CD4-positive, alpha-beta T cell (primary cell): ENCODE data around the gene FGF9. TPM values are rescaled to one million over a fixed set of nuclear protein-coding genes. Genes with fewer than 3 reads are reported as not detected.

ENCODE experiments used
- ATAC-seq: fragments of 200-7000 bp; cut with Tn5 transposase; one replicate; pipeline ENCODE4 v1.10.0; 2022; ENCODE audit warnings: mild to moderate bottlenecking; ENCODE audit not compliant: poor library complexity
- CTCF ChIA-PET: fragments of 350-600 bp; sonication (Branson Sonifier 250); formaldehyde crosslinking; loops from one replicate; lab custom pipeline; 2021; ENCODE audit warnings: antibody characterized with exemption, inconsistent platforms; lab: Charles Lee
- POLR2A ChIA-PET: fragments of 350-600 bp; sonication (Branson Sonifier 250); formaldehyde crosslinking; loops from one replicate; lab custom pipeline; 2021; ENCODE audit warnings: antibody characterized with exemption, inconsistent platforms; lab: Charles Lee
- DNase-seq, 14 experiments: peaks; one replicate each; pipeline ENCODE4 v3.0.0-alpha.2; 2013 to 2020; ENCODE audit warnings: mixed read lengths in 2 of 14
- H3K27ac ChIP-seq, 2 donors: one replicate each; pipeline versions ENCODE4 v1.5.1 to v1.7.0; 2013; ENCODE audit warnings: low read length in 2 of 2, low read depth in 1 of 2, mild to moderate bottlenecking in 1 of 2
- H3K27me3 ChIP-seq, 2 experiments: 1 replicate in 1 of 2; 2 replicates in 1 of 2; pipeline versions ENCODE4 v1.6.1 to v1.7.0; 2013; ENCODE audit warnings: low read length in 2 of 2, control low read depth in 1 of 2, mild to moderate bottlenecking in 1 of 2, moderate library complexity in 1 of 2; ENCODE audit not compliant: insufficient read depth in 2 of 2, control insufficient read depth in 1 of 2
- H3K36me3 ChIP-seq: one replicate; pipeline ENCODE4 v1.6.1; 2013; ENCODE audit warnings: low read length, control low read depth; ENCODE audit not compliant: insufficient read depth
- H3K4me1 ChIP-seq: one replicate; pipeline ENCODE4 v1.6.1; 2013; ENCODE audit warnings: low read length, control low read depth; ENCODE audit not compliant: insufficient read depth
- H3K4me3 ChIP-seq: one replicate; pipeline ENCODE4 v1.5.1; 2013; ENCODE audit warnings: mild to moderate bottlenecking, low read length, moderate library complexity
- H3K9me3 ChIP-seq, 2 experiments: 1 replicate in 1 of 2; 2 replicates in 1 of 2; pipeline versions ENCODE4 v1.6.1 to v1.7.0; 2013; ENCODE audit warnings: low read length in 2 of 2, mild to moderate bottlenecking in 2 of 2, control low read depth in 1 of 2, moderate library complexity in 1 of 2; ENCODE audit not compliant: control insufficient read depth in 1 of 2, insufficient read depth in 1 of 2
- H3K27ac Mint-ChIP-seq: one replicate; pipeline ENCODE4 v1.8.0; 2020; ENCODE audit warnings: mixed read lengths
- H3K27me3 Mint-ChIP-seq: one replicate; pipeline ENCODE4 v1.8.0; 2021; ENCODE audit warnings: mixed read lengths
- H3K36me3 Mint-ChIP-seq: one replicate; pipeline ENCODE4 v1.8.0; 2021; ENCODE audit warnings: low read depth, mixed read lengths
- H3K4me1 Mint-ChIP-seq: one replicate; pipeline ENCODE4 v1.8.0; 2021; ENCODE audit warnings: low read depth, mixed read lengths
- H3K4me3 Mint-ChIP-seq: one replicate; pipeline ENCODE4 v1.8.0; 2020; ENCODE audit warnings: mild to moderate bottlenecking, mixed read lengths
- H3K9me3 Mint-ChIP-seq: one replicate; pipeline ENCODE4 v1.8.0; 2020; ENCODE audit warnings: mixed read lengths
- intact Hi-C, 2 experiments: fragments of 100-400 bp; cut with DNase I in 1 of 2; cut with micrococcal nuclease in 1 of 2; formaldehyde crosslinking; loops; one replicate each; pipeline versions ENCODE4 v1.15.1 to v1.9.0; 2023 to 2025; cut with DNase I, micrococcal nuclease
- total RNA-seq, 174 experiments: library from RNA in 2 of 174; stranded (reverse) in 2 of 174; gene quantifications; one replicate each; pipeline ENCODE4 v1.2.3 and lab custom pipeline; 2021 to 2026
- TF ChIP-seq, protein P1 (sequence below): fragments of 200-600 bp; IDR thresholded peaks from one replicate; pipeline ENCODE4 v1.8.0; 2022; ENCODE audit warnings: antibody characterized with exemption, mild to moderate bottlenecking

Gene FGF9
- total RNA-seq, 2 experiments from 2014 or later: 2.2 to 3.4 TPM

DNA sequence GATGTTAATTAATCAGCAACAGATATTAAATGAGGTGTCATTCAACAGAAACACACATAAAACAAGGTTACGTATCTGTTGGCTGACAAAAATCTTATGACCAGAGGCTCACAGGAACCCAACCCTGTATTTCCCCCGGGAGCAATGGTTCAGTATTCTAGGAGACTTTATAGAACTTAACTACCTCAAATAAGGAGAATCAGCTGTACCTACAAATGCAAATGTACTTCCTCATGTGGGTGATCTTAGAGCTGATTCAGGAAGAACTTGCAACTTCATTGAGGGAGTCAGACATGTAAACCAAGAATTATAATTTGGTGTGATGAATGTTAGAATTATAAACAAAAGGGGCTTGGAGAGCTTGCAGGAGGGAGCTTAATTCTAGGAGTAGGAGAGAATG is 20.1 kb downstream of the FGF9 start:
- CTCF ChIA-PET: no interaction called here
- intact Hi-C loops: no loop called here

DNA sequence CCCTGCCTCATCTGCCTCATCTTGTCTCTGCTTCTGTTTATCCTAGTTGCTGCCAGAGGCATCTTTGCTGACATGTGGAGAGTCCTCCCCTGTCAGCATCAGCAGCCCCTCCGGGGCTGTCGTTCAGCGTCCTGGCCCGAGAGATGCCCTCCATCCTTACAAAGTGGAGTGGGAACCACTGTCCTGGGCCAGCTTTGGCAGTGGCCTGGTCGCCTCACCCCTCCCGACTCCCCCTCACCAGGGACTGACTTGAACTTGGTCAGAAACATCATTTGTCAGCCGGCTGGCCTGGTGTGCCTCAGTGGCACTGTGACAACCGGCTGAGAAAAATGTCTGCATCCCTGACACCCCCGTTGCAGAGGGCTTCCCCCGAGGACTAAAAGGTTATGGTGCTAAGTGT is 20.6 kb downstream of the FGF9 start:
- H3K27ac ChIP-seq: no peak overlapping the region
- no peak overlapping the region for H3K4me3 Mint-ChIP-seq
- DNase-seq (no peak), ATAC-seq (no peak)
- H3K36me3 Mint-ChIP-seq: no peaks in the 10 kb centered on the region
- TF ChIP-seq, protein P1, sequence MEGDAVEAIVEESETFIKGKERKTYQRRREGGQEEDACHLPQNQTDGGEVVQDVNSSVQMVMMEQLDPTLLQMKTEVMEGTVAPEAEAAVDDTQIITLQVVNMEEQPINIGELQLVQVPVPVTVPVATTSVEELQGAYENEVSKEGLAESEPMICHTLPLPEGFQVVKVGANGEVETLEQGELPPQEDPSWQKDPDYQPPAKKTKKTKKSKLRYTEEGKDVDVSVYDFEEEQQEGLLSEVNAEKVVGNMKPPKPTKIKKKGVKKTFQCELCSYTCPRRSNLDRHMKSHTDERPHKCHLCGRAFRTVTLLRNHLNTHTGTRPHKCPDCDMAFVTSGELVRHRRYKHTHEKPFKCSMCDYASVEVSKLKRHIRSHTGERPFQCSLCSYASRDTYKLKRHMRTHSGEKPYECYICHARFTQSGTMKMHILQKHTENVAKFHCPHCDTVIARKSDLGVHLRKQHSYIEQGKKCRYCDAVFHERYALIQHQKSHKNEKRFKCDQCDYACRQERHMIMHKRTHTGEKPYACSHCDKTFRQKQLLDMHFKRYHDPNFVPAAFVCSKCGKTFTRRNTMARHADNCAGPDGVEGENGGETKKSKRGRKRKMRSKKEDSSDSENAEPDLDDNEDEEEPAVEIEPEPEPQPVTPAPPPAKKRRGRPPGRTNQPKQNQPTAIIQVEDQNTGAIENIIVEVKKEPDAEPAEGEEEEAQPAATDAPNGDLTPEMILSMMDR: no peak
- no peak overlapping the region for H3K27ac Mint-ChIP-seq
- H3K27me3 ChIP-seq: no peaks in the 10 kb centered on the region
- H3K9me3 ChIP-seq: no peaks in the 10 kb centered on the region
- H3K4me1 Mint-ChIP-seq: no peaks in the 10 kb centered on the region
- ChIA-PET CTCF (no interaction called here), POLR2A (no interaction called here)
- H3K4me1 ChIP-seq: no peaks in the 10 kb centered on the region
- no peaks in the 10 kb centered on the region for H3K27me3 Mint-ChIP-seq
- intact Hi-C loops: no loop called here
- no peaks in the 10 kb centered on the region for H3K36me3 ChIP-seq
- no peak overlapping the region for H3K4me3 ChIP-seq
- no peaks in the 10 kb centered on the region for H3K9me3 Mint-ChIP-seq

More for the DNA sequence above, 20.1 kb downstream of the FGF9 start:
- no peaks in the 10 kb centered on the region for H3K4me1 ChIP-seq
- no peak for DNase-seq
- H3K4me3 ChIP-seq: no peak overlapping the region
- Mint-ChIP-seq H3K4me1 (no peaks in the 10 kb centered on the region), H3K27ac (no peak overlapping the region), H3K4me3 (no peak overlapping the region), H3K27me3 (no peaks in the 10 kb centered on the region), H3K36me3 (no peaks in the 10 kb centered on the region), H3K9me3 (no peaks in the 10 kb centered on the region)
- POLR2A ChIA-PET: no interaction called here
- no peak for ATAC-seq
- no peak overlapping the region for H3K27ac ChIP-seq
- H3K27me3 ChIP-seq: no peaks in the 10 kb centered on the region
- TF ChIP-seq, protein P1: no peak
- no peaks in the 10 kb centered on the region for H3K36me3 ChIP-seq
- no peaks in the 10 kb centered on the region for H3K9me3 ChIP-seq

DNA sequence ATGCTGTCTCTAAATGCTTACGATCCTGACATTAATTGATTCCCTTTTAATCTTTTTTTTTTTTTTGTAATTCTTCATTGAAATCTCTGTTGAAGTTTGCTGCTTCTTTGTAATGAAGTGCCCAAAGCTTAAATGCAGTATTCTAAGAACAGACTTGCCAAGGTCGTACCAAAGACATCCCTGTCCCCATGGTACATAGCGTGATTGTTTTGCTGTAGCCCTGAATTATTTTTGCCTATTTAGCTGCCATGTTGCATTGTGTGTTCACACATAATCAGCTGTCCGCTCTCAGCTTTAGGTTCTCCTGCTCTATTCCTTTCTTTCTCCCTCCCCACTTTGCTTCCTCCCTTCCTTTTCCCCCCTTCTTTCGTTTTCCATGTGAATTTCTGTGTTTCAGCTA is 21.1 kb downstream of the FGF9 start:
- no peaks in the 10 kb centered on the region for H3K4me1 Mint-ChIP-seq
- TF ChIP-seq, protein P1: no peak
- Histone ChIP-seq H3K27ac (no peak overlapping the region), H3K27me3 (no peaks in the 10 kb centered on the region), H3K4me1 (no peaks in the 10 kb centered on the region), H3K9me3 (no peaks in the 10 kb centered on the region), H3K4me3 (no peak overlapping the region), H3K36me3 (no peaks in the 10 kb centered on the region)
- no peak overlapping the region for H3K27ac Mint-ChIP-seq
- no peaks in the 10 kb centered on the region for H3K36me3 Mint-ChIP-seq
- intact Hi-C loops: no loop called here
- no peaks in the 10 kb centered on the region for H3K9me3 Mint-ChIP-seq
- ATAC-seq (no peak), DNase-seq (no peak)
- no peak overlapping the region for H3K4me3 Mint-ChIP-seq
- CTCF ChIA-PET: no interaction called here
- no peaks in the 10 kb centered on the region for H3K27me3 Mint-ChIP-seq
- POLR2A ChIA-PET: no interaction called here
